ENCODE data around the gene BNIP5. TPM values are rescaled to one million over a fixed set of nuclear protein-coding genes. Genes with fewer than 3 reads are reported as not detected.

BNIP5 gene
- total and polyA plus RNA-seq, 2 donors from 2014 or later: 0.44 TPM; not detected in 1

DNA sequence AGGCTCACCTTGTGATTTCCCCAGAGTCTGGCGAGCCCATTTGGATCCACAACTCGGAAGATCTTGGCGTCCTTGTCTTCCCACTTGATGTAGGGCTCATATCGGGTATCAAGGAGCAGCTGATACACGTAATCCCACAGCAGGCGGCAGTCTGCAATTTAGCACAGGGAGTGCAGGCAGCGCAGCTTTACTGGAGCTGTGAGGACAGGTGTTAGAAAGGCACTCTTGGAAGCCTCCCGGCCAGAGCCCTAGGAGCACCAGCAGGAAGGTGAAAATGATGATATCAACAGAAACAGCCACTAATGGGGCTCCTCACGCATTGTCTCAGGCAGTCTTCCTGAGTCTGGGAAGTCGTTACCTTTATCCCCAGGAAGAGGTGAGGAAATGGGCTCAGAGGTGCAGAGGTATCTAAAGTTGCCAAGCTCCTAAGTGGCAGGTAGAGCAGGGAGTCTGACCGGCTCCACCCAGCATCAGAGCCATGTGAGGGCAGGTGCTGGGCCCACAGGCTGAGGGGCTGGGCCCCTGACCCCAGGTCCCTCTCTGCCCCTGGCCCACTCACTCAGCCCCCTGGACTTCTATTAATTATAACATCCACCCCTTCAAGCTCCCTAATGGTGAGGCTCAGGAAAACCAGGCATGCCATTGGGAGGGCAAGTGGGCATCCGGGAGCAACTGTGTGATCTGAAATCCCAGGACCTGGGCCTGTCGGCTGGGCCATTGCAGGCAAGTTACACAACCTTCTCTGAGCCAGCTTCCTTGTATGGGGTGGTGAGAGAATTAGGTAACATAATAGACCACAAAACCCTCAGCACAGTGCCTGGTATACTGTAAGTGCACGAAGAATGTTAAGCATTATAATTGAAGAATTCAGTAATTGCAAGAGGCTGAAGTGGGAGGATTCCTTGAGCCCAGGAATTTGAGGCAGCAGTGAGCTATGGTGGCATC lies 32.5 kb upstream of the BNIP5 start:
- DNase-seq (peak in 1 of 5 donors; percentile 30), FAIRE-seq (no peak)
- Histone ChIP-seq H3K4me3 (ENCODE audit: low read length in 3 of 3) (no peak overlapping the region), H3K27ac (ENCODE audit: low read depth in 2 of 2, low read length in 2 of 2) (no peak overlapping the region), H3K4me1 (ENCODE audit: control insufficient read depth in 2 of 3, insufficient read depth in 2 of 3, low read depth in 1 of 3, low read length in 3 of 3) (no peaks in the 10 kb centered on the region), H3K36me3 (ENCODE audit: control insufficient read depth in 2 of 3, insufficient read depth in 3 of 3, low read length in 3 of 3) (no peaks in the 10 kb centered on the region), H3K9me3 (ENCODE audit: control insufficient read depth in 2 of 3, insufficient read depth in 1 of 3, low read length in 3 of 3) (no peaks in the 10 kb centered on the region), H3K9ac (ENCODE audit: low read length in 3 of 3) (no peak overlapping the region), H3K27me3 (ENCODE audit: control insufficient read depth, insufficient read depth, low read length) (no peaks in the 10 kb centered on the region)
- intact Hi-C loops (cut with DNase I): no loop called here
- no peak for TF ChIP-seq CTCF (IDR thresholded peaks at IDR 0.05; ENCODE audit: borderline replicate concordance, extremely low read depth, insufficient read depth)

- intact Hi-C loops (cut with DNase I): no loop called here
- no peak overlapping the region for H3K4me3 ChIP-seq (ENCODE audit: low read length in 3 of 3)
- FAIRE-seq: no peak
Measured at GRCh38 chr6:36368421-36368820, 31.7 kb upstream of the BNIP5 start.

DNA sequence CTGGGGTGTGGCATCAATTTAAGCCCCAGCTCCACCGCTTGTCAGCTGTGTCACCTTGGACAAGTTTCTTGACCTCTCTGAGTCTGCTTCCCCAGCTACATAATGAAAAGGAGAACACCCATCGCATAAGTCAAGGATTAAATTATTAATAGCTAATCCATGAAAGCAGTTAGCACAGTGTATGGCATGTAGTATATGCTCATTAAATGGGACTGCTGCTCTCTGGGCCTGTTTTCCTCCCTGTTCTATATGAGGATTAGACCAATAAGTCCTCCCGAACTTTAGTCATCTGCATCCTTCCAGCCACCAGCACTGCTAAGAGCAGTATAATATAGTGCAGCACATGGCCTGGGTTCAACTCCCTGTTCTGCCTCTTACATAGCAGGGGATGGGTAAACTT lies 31.1 kb upstream of the BNIP5 start:
- Histone ChIP-seq H3K27ac (ENCODE audit: low read depth in 2 of 2, low read length in 2 of 2) (no peak overlapping the region), H3K9ac (ENCODE audit: low read length in 3 of 3) (no peak overlapping the region), H3K4me3 (ENCODE audit: low read length in 3 of 3) (no peak overlapping the region), H3K4me1 (ENCODE audit: control insufficient read depth in 2 of 3, insufficient read depth in 2 of 3, low read depth in 1 of 3, low read length in 3 of 3) (no peaks in the 10 kb centered on the region), H3K9me3 (ENCODE audit: control insufficient read depth in 2 of 3, insufficient read depth in 1 of 3, low read length in 3 of 3) (no peaks in the 10 kb centered on the region), H3K27me3 (ENCODE audit: control insufficient read depth, insufficient read depth, low read length) (no peaks in the 10 kb centered on the region), H3K36me3 (ENCODE audit: control insufficient read depth in 2 of 3, insufficient read depth in 3 of 3, low read length in 3 of 3) (no peaks in the 10 kb centered on the region)
- no peak for TF ChIP-seq CTCF (IDR thresholded peaks at IDR 0.05; ENCODE audit: borderline replicate concordance, extremely low read depth, insufficient read depth)
- DNase-seq (no peak), FAIRE-seq (no peak)
- intact Hi-C loops (cut with DNase I): no loop called here

More at GRCh38 chr6:36368421-36368820, 31.7 kb upstream of the BNIP5 start:
- H3K9ac ChIP-seq (ENCODE audit: low read length in 3 of 3): no peak overlapping the region
- no peak for DNase-seq
- no peaks in the 10 kb centered on the region for H3K4me1 ChIP-seq (ENCODE audit: control insufficient read depth in 2 of 3, insufficient read depth in 2 of 3, low read depth in 1 of 3, low read length in 3 of 3)
- H3K27ac ChIP-seq (ENCODE audit: low read depth in 2 of 2, low read length in 2 of 2): no peak overlapping the region
- H3K27me3 ChIP-seq (ENCODE audit: control insufficient read depth, insufficient read depth, low read length): no peaks in the 10 kb centered on the region
- no peaks in the 10 kb centered on the region for H3K36me3 ChIP-seq (ENCODE audit: control insufficient read depth in 2 of 3, insufficient read depth in 3 of 3, low read length in 3 of 3)
- TF ChIP-seq CTCF (IDR thresholded peaks at IDR 0.05; ENCODE audit: borderline replicate concordance, extremely low read depth, insufficient read depth): no peak
- H3K9me3 ChIP-seq (ENCODE audit: control insufficient read depth in 2 of 3, insufficient read depth in 1 of 3, low read length in 3 of 3): no peaks in the 10 kb centered on the region

Measured in kidney (tissue), 14 donors.